Middle frontal gyrus (tissue), 1 donor: Measurements from ENCODE around the gene ITGB7.

Source experiments
- DNase-seq: peaks from one replicate; pipeline ENCODE4 v3.0.0-alpha.2; 2015; ENCODE audit warnings: low spot score; ENCODE audit errors: extremely low spot score

ITGB7 gene

GRCh38 chr12:53230108-53230845 lies 23.2 kb upstream of the ITGB7 start:
- no peak for DNase-seq

DNA sequence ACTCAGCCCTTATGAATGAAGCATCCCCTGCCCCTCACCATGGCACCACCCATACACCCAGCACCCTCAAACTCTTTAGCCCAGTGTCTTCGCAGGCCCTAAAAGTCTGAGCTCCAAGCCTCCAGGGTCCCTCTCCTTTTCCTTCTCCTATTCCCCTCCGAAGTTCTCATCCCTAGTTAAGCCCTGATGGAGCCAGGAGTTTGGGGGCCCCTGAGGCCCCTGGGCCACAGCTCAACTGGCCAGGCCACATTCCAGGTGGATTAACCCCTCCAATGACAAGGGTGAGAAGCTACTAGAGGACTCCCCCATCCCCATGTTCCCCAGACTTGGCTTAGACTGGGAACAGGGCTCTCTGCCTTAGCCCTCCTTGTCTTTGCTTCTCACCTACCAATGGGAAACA lies 22.4 kb upstream of the ITGB7 start:
- no peak for DNase-seq

GRCh38 chr12:53227836-53228235 lies 20.8 kb upstream of the ITGB7 start:
- no peak for DNase-seq

DNA sequence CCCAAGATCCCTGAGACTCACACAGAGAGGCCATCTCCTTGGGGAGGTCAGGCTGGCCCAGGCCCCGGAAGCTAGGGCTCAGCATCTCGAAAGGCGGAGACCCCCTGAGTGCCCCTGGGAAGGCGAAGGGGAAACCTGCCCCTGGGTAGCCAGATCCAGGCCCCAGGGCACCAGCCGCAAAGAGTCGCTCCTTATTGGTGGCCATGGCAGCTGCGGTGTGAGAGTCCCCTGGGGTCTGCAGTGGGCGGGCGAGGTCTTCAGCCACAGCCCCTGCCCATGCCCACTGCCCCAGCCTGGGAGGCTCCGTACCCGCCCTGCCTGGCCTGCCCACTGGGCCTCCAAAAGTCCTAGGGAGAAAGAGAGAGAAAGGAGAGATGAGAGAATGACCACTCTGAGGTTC lies 20.3 kb upstream of the ITGB7 start:
- DNase-seq, result no peak

DNA sequence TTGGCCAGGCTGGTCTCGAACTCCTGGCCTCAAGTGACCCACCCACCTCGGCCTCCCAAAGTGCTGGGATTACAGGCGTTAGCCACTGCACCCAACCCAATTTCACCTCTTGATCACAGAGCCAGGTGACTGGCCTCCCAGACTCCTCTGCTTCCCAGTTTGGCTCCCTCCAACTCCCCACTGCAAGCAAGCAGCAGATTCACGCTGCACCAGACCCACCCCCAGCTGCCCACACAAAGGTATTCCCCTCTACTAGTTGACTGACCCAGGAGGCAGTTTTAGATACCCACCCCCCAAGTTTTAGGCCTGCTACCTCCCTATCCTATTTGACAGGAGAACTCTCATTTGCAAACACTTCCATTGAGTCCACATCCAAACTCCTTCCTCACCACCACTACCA lies 19.8 kb upstream of the ITGB7 start:
- no peak for DNase-seq

GRCh38 chr12:53225635-53226424 lies 18.8 kb upstream of the ITGB7 start:
- DNase-seq, result no peak

DNA sequence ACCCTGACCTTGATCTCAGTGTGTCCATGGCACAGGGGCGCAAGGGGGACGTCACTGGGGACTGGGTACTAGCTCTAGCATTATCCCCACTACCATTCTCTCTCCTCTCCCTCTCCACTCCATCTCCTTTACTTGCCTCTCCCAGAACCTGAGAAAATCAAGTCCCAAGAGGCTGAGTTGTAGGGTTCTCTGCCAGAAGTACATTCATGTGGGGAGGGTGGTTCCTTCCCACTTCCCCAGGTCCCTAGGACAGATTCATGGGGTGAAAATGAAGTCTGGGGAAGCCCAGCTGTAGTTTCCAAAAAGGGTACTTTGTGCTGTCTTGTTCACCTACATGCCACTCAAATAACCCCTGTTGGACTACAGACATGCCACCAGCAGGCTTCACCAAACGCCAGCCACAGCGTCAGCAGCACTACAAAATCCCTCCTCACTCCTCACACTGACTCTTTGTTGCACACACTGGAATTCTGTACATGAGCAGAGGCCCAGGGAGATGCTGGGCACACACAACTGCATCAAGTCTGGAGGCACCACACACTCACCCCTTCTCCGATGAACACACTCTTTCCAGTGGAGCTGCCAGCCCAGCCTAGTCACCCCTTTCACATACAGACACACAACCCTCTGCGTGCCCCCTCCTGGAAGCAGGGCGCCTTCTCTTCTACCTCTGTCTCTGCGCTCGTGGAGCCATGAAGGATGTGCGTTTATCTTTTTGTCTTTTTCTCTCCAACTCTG lies 18.0 kb upstream of the ITGB7 start:
- no peak for DNase-seq

DNA sequence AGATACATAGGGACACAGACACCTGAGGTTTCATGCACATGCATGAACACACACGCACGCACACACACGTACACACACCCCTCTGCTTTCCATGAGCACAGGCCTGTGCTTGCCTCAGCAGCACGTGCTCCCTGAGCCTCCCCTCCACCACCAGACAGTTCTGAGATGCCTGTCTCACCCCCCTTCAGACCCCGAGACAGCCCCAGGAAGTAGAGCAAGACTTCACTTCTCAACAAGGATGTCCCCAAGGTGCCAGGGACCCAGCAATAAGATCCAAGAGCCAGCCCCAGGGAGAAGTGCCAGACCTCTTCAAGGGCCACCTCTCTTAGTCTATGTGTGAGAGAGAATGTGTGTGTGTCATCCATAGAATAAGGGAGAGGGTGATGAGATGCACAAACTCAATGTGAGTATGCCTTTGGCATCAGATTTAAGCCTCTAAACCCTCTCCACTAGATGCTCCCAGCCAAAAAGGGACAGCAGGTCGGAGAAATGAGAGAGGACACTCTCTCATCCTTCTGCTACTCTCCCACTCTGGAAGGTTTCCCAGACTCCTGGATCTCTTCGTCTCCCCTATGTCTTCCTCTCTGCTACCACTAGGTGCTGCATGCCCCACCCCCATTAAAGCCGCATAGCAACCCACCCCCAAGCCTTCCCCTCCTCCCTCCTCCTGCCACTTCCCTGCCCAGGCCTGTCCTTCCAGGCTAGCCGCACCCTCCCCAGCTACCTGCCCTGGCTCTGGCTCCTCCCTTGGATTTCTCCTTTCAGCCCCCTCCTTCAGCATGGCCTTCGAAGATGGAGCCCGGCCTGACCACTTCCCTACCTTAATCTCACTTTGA lies 17.2 kb upstream of the ITGB7 start:
- DNase-seq, result no peak

GRCh38 chr12:53223389-53224060 lies 16.5 kb upstream of the ITGB7 start:
- DNase-seq, result no peak

GRCh38 chr12:53222806-53223261 lies 15.8 kb upstream of the ITGB7 start:
- no peak for DNase-seq

DNA sequence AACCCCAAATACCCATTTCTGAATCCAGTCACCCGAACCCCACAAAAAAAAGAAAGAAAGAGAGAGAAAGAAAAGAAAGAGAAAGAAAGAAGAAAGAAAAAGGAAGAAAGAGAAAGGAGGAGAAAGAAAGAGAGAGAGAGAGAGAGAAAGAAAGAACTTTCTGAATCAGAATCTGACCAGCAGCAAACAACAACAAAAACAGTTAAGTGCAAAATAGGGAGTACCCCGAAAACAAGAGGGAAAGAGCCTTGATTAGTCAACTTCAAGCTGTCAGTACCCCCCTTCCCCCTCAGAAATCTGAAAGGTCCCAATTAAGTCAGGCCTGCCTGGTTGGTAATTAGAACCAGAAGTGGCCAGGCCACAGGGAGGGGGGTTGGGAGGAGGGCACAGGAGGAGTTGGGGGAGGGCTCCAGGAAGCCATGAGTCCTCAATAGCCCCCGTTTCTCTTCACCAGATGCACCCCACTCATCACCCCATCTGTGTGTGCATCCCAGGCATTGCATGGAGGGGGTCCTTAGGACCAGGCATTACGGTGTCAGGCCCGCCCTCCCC lies 15.2 kb upstream of the ITGB7 start:
- DNase-seq, result no peak

DNA sequence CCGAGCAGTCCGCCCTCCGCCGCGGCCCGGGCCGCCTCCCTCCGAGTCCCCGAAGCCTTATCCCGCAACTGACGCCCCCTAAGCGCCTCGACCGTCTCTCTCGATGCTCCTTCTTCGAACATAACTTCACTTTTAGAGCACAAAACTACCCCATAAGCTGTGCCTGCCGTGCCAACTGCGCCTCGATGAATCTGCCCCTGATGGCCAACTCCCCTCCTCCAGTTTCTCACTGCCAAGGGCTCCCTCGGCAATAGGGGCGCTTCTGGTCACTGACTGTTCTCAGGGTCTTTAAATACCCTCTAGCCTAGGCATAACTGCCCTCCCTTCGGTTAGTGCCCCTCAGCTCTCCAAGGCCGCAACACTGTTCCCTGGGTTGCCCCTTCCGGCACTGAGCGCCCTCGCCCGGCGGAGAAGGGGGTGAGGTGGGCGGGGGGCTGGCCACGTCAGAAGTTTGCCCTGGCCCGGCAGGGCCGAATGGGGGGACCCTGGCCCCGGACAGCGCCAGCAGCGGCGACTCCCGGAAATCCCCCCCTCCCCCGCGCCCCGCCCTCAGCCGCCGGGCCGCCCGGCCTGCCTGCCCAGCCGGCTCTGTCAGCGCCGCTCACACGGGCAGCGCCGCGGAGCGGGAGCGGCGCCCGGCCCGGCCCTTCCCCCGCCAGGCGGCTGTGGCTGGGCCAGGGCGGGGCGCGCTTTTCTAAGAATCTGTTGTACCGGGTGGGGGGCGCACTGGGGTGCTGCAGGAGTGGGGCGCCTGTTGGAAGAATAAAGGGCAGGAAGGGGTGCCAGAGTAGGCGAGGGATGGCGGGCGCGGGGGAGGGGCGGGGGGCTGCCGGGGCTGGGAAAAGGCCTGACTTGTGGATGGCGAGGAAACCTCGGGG lies 14.4 kb upstream of the ITGB7 start:
- DNase-seq, result no peak

- DNase-seq, result peak; percentile 54
Observed at GRCh38 chr12:53220694-53221202, 13.7 kb upstream of the ITGB7 start.

DNA sequence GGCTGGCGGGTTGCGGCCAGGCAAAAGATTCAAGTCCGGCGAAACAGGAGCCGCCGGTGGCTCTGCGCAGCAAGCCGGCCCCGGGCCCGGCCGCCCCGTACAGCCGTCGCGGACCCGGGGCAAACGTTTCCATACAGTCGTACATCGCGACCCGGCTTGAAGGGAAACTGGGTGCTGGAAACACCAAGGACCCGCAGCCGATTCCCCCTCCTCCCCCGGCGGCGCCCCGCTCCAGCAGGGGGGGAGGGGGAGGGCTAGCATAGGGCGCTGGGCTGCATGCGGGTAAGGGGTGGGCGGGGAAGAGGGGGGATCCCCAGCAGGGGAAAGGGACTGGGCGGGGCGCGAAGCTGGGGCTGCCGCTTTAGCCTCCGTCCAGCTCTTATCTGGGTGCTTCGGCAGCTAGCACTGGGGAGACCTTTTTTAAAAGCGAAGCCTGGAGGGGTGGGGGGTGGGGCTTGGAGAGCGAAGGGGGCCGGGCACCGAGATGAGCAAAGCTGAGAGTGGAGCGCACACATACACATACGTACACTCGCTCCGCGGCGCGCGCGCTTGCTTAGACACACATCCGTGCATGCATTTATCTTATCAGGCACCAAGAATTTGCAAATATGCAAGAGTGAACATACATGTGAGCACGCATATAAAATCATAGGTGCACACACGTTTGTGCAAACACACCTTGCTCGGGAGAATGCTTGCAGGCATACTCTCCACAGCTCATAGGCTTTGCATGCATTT lies 13.1 kb upstream of the ITGB7 start:
- no peak for DNase-seq

GRCh38 chr12:53219292-53219955 lies 12.4 kb upstream of the ITGB7 start:
- no peak for DNase-seq

GRCh38 chr12:53218551-53219291 lies 11.7 kb upstream of the ITGB7 start:
- DNase-seq, result no peak

- no peak for DNase-seq
Observed at GRCh38 chr12:53217931-53218307, 10.9 kb upstream of the ITGB7 start.
